GM12865 (cell line): ENCODE data around the gene WDR62.
A peak's percentile ranks its signal among the peaks of the same experiment; 100 is the strongest.

Experiments used
- DNase-seq: peaks from one replicate; pipeline ENCODE4 v3.0.0; 2010; ENCODE audit warnings: low read depth
- H3K4me3 ChIP-seq: 2 replicates; pipeline ENCODE4 v1.5.1; 2011; ENCODE audit warnings: mild to moderate bottlenecking, low read depth, low read length, control low read depth
- CTCF ChIP-seq: IDR thresholded peaks from 2 replicates; pipeline ENCODE4 v1.5.1; 2011; ENCODE audit warnings: low read length, control low read depth, low read depth, inconsistent platforms; ENCODE audit not compliant: insufficient read depth; ENCODE audit errors: missing control alignments

The WDR62 gene

GRCh38 chr19:36054733-36055686, at the start of gene WDR62:
Gene WDR62 (plus strand): TSS chr19:36054897. CDS start chr19:36054972, 75 bp downstream.
- H3K4me3 ChIP-seq = peak within 1 kb of the TSS; percentile 60
- peak; percentile 95 for DNase-seq
- no peak for TF ChIP-seq CTCF

GRCh38 chr19:36006955-36007354, 47.7 kb upstream of the WDR62 start:
- TF ChIP-seq CTCF = no peak
- H3K4me3 ChIP-seq = no peak overlapping the region
- no peak for DNase-seq

- peak within 1 kb of the TSS; percentile 42 for H3K4me3 ChIP-seq
- TF ChIP-seq CTCF = no peak
- DNase-seq = no peak
These were observed 46.2 kb upstream of the WDR62 start, which contains the start of gene SYNE4 for GRCh38 chr19:36008336-36008978. Gene SYNE4 (minus strand): TSS chr19:36008813. CDS start chr19:36008681, 132 bp downstream.

DNA sequence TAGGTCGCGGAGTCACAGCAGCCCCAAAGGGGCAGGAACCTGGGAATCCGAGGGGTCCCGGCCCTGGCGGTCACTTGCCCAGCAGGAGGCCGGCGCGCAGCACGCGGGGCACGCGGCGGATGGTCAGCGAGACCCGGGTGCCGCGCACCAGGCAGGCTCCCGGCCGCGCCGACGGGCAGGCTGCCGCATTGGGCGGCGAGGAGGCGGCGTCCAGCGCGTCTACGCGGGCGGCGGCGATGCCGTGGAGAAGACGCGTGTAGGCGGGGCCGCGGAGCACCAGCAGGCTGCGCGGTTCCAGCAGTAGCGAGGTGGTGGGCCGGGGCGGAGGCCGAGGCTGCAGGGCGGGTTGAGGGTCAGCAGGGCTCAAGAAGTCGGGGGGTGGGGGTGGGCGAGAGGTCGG, 45.5 kb upstream of the WDR62 start:
- H3K4me3 ChIP-seq = peak overlapping the region; percentile 42

DNA sequence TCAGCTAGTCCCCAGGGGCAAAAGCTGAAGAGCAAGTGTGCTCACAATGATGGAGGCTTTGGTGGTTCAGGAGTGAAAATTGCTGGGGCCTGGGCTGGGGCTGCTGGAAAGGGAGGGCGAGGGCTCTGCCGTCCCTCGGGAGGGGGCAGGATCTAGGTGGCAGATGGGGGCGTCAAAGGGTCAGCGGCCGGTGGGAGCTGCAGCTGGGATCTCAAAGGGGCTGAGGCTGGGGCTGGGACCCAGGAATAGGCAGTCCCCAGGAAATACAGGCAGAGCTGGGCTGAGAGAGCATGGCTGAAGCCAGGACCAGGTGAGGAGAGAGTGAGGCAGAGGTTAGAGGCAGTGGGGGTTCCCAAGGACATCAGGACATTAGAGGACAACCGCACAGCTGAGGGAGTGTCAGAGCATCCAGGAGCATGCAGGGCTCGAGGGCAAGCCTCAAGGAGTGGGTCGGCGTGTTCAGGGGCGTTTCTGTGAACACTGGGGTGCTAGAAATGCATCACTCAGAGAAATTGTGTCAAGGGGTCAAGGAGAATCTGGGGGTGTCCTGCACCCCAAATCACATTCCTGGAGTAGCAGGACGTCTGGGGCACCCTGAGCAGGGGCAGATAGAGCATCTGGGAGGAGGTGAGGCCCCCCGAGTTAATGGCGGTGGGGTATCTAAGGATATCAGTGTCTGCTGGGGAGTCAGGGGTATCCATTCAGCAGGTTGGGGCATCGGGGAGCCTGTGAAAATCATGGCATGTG, 44.9 kb upstream of the WDR62 start:
- peak overlapping the region; percentile 36 for H3K4me3 ChIP-seq
- TF ChIP-seq CTCF = no peak

More for the DNA sequence above, 45.5 kb upstream of the WDR62 start:
- DNase-seq = peak; percentile 66
- TF ChIP-seq CTCF = no peak

GRCh38 chr19:36010402-36010801, 44.3 kb upstream of the WDR62 start:
- DNase-seq = no peak
- TF ChIP-seq CTCF = no peak
- no peak overlapping the region for H3K4me3 ChIP-seq

More for the DNA sequence above, 44.9 kb upstream of the WDR62 start:
- DNase-seq = no peak
